Stimulated activated CD4-positive, alpha-beta T cell treated with anti-CD3 and anti-CD28 coated beads, Interleukin-15, amount 100 ng/mL, for 48 hours (primary cell): ENCODE data around the gene NTSR1.

Experiments used
- DNase-seq, 2 donors: peaks; one replicate each; pipeline ENCODE4 v3.0.0-alpha.2; 2020; ENCODE audit warnings: low read depth in 2 of 2

NTSR1 gene

GRCh38 chr20:62771396-62772102, 62.9 kb downstream of the NTSR1 start:
- no peak for DNase-seq

GRCh38 chr20:62772103-62772611, 63.5 kb downstream of the NTSR1 start:
- DNase-seq: no peak

- DNase-seq: no peak
These were observed 64.0 kb downstream of the NTSR1 start for GRCh38 chr20:62772619-62772989.

- no peak for DNase-seq
These were observed 64.6 kb downstream of the NTSR1 start for GRCh38 chr20:62772990-62773844.

GRCh38 chr20:62773845-62774714, 65.4 kb downstream of the NTSR1 start:
- no peak for DNase-seq

GRCh38 chr20:62774762-62775161, 66.1 kb downstream of the NTSR1 start:
- DNase-seq: no peak

- DNase-seq: no peak
These were observed 66.6 kb downstream of the NTSR1 start for GRCh38 chr20:62775206-62775605.

- no peak for DNase-seq
These were observed 67.5 kb downstream of the NTSR1 start for GRCh38 chr20:62776035-62776691.

- peak; percentile 47 to 58 for DNase-seq
These were observed 68.3 kb downstream of the NTSR1 start for GRCh38 chr20:62776692-62777527.

- DNase-seq: no peak
These were observed 68.8 kb downstream of the NTSR1 start for GRCh38 chr20:62777528-62777830.

GRCh38 chr20:62778058-62778457, 69.4 kb downstream of the NTSR1 start:
- DNase-seq: no peak

GRCh38 chr20:62778601-62779416, 70.2 kb downstream of the NTSR1 start:
- DNase-seq: no peak

GRCh38 chr20:62779417-62779685, 70.7 kb downstream of the NTSR1 start:
- DNase-seq: no peak

- no peak for DNase-seq
These were observed 71.6 kb downstream of the NTSR1 start for GRCh38 chr20:62780204-62780603.

GRCh38 chr20:62780696-62781095, 72.1 kb downstream of the NTSR1 start:
- no peak for DNase-seq

- no peak for DNase-seq
These were observed 73.7 kb downstream of the NTSR1 start for GRCh38 chr20:62782149-62782892.

GRCh38 chr20:62782893-62783278, 74.2 kb downstream of the NTSR1 start:
- DNase-seq: no peak

- no peak for DNase-seq
These were observed 75.9 kb downstream of the NTSR1 start for GRCh38 chr20:62784497-62784896.

GRCh38 chr20:62785393-62785792, 76.8 kb downstream of the NTSR1 start:
- no peak for DNase-seq
